Retinal pigment epithelial cell (primary cell): ENCODE measurements around the gene MEI1.
"Not testable (repeated sequence)": the region's sequence is repeated elsewhere in the genome, so short reads cannot be mapped to it uniquely, and the experiment has no call there.

Experiments used
- DNase-seq: peaks from one replicate; pipeline ENCODE4 v3.0.0-alpha.2; 2010; ENCODE audit warnings: low read depth
- H3K4me3 ChIP-seq: 2 replicates; pipeline ENCODE4 v1.5.1; 2011; ENCODE audit warnings: mild to moderate bottlenecking, low read length, control low read depth, moderate library complexity
- CTCF ChIP-seq: conservative IDR thresholded peaks from 2 replicates; pipeline ENCODE4 v1.5.1; 2011; ENCODE audit warnings: low read depth, low read length, control low read depth, inconsistent platforms

MEI1 gene

DNA sequence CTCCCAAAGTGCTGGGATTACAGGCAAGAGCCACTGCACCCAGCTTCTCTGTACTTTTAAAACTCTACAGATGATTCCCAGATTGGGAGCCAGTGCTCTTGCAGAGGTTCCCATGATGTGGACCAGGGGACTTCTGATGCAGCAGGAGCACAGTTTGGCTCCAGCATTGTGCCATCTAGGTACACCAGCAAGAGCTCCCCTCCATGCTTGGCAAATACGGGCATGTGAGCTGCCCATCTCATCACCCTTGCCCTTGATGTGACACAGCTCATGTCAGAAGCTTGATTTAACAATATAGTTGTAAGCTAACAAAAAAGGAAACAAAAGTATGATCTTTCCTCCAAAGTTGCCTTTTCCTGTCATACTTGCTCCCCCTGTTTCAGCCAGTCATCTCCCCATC, 39.4 kb upstream of the MEI1 start:
- no peak for DNase-seq
- TF ChIP-seq CTCF = no peak
- no peak overlapping the region for H3K4me3 ChIP-seq

DNA sequence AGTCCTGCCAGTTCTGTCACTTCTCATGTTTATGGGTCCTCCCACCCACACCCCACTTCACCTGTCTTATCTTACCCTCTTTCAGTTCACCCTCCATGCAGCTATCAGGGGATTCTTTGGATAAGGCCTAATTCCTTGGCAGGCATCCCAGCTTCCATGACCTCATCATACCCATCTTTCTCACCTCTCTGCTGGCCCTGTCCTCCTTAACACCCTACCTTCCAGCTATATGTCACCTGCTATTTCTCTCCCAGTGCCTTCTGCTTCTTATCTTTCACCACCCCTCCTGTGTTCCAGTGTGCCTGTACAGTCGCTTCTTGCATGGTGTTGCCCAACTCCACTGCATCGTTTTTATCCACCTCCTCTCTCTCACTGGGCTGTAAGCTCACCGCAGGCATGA, 38.9 kb upstream of the MEI1 start:
- DNase-seq = no peak
- TF ChIP-seq CTCF = no peak
- H3K4me3 ChIP-seq = no peak overlapping the region

- H3K4me3 ChIP-seq = no peak overlapping the region
- TF ChIP-seq CTCF = no peak
- DNase-seq = no peak
These were observed 38.2 kb upstream of the MEI1 start for GRCh38 chr22:41661088-41661487.

GRCh38 chr22:41661713-41662112, 37.6 kb upstream of the MEI1 start:
- no peak for DNase-seq
- TF ChIP-seq CTCF = no peak
- H3K4me3 ChIP-seq = no peak overlapping the region

DNA sequence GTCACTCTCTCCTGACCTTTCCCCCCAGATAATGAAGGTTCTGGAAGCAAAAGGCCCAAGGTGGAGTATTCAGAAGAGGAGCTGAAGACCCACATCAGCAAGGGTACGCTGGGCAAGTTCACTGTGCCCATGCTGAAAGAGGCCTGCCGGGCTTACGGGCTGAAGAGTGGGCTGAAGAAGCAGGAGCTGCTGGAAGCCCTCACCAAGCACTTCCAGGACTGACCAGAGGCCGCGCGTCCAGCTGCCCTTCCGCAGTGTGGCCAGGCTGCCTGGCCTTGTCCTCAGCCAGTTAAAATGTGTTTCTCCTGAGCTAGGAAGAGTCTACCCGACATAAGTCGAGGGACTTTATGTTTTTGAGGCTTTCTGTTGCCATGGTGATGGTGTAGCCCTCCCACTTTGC, 35.7 kb upstream of the MEI1 start:
- DNase-seq, H3K4me3 ChIP-seq: not testable (repeated sequence)

DNA sequence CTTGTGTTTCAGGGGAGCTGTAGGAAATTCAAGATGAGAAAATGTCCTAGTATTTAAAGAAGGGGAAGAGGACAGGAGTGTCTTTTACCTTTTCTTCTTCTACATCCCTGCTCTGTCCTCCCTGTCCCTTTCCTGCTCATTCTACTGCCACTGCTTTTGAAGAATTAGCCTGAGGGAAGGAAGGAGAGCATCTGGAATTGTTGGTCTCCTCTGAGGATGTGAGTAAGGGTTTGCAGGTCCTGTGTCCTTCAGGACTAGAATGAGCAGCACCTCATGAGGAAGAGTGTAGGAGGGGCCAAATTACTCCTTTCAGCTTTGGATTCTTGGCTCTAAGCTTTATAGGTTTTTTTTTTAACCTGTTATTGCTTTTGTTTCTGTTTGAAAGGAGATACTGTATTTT, 34.8 kb upstream of the MEI1 start:
- DNase-seq = no peak
- no peak for TF ChIP-seq CTCF
- H3K4me3 ChIP-seq = no peak overlapping the region

DNA sequence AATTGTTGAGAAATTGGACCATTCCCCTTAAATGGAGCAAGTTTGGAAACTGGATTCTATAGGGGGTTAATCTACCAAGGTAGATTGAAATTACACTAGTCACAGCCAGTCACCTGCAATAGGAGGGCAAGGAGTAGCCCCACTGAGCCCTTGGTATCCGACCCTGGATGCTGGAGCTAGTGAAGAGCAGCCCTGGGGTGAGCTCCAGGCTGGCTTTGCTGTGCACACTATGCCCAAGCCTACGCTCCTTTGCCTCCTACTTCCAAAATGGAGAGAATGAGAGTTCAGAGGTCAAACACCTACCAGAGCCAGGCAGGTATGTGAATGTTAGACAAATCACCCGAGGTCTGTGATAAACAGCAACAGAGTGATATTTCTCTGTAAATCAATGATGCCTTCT, 34.4 kb upstream of the MEI1 start:
- TF ChIP-seq CTCF = no peak
- no peak overlapping the region for H3K4me3 ChIP-seq
- DNase-seq = no peak

GRCh38 chr22:41668971-41669911, 30.1 kb upstream of the MEI1 start:
- no peak for DNase-seq
- no peak overlapping the region for H3K4me3 ChIP-seq

DNA sequence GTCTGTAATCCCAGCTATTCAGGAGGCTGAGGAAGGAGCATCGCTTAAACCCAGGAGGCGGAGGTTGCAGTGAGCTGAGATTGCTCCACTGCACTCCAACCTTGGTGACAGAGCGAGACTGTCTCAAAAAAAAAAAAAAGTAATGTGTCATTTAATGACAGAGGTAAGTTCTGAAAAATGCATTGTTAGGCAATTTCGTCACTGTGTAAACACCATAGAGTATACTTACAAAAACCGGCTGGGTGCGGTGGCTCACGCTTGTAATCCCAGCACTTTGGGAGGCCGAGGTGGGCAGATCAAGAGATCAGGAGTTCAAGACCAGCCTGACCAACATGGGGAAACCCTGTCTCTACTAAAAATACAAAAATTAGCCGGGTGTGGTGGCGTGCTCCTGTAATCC, 27.2 kb upstream of the MEI1 start:
- not testable (repeated sequence) for H3K4me3 ChIP-seq, DNase-seq

More at GRCh38 chr22:41668971-41669911, 30.1 kb upstream of the MEI1 start:
- no peak for TF ChIP-seq CTCF
